Naive thymus-derived CD4-positive, alpha-beta T cell (primary cell): ENCODE data around the gene EYA4. TPM values are rescaled to one million over a fixed set of nuclear protein-coding genes. Genes with fewer than 3 reads are reported as not detected.

ENCODE experiments used
- ATAC-seq: fragments of 150-1000 bp; cut with Tn5 transposase; 2 replicates; pipeline ENCODE4 v1.10.0; 2021; ENCODE audit warnings: mild to moderate bottlenecking, moderate library complexity
- CTCF ChIA-PET: fragments of 350-600 bp; sonication (Branson Sonifier 250); formaldehyde crosslinking; loops from one replicate; lab custom pipeline; 2021; ENCODE audit warnings: antibody characterized with exemption; lab: Charles Lee
- POLR2A ChIA-PET: fragments of 350-600 bp; sonication (Branson Sonifier 250); formaldehyde crosslinking; loops from one replicate; lab custom pipeline; 2021; ENCODE audit warnings: antibody characterized with exemption, inconsistent platforms; lab: Charles Lee
- DNase-seq, 9 donors: peaks; one replicate each; pipeline versions ENCODE4 v3.0.0 to v3.0.0-alpha.2; 2020 to 2022; ENCODE audit warnings: mixed read lengths in 1 of 9
- H3K27ac ChIP-seq: one replicate; pipeline ENCODE4 v1.7.0; 2013; ENCODE audit warnings: mild to moderate bottlenecking, low read depth, low read length, moderate library complexity
- H3K27me3 ChIP-seq, 2 donors: one replicate each; pipeline ENCODE4 v1.7.0; 2013; ENCODE audit warnings: low read length in 2 of 2, mild to moderate bottlenecking in 2 of 2, moderate library complexity in 2 of 2; ENCODE audit not compliant: control insufficient read depth in 2 of 2, insufficient read depth in 2 of 2
- H3K36me3 ChIP-seq, 3 experiments: 1 replicate in 2 of 3; 2 replicates in 1 of 3; pipeline ENCODE4 v1.7.0; 2013; ENCODE audit warnings: low read length in 3 of 3, mild to moderate bottlenecking in 3 of 3, moderate library complexity in 1 of 3; ENCODE audit not compliant: insufficient read depth in 3 of 3, control insufficient read depth in 2 of 3
- H3K4me1 ChIP-seq, 2 donors: one replicate each; pipeline ENCODE4 v1.7.0; 2013; ENCODE audit warnings: low read length in 2 of 2, mild to moderate bottlenecking in 2 of 2, moderate library complexity in 1 of 2; ENCODE audit not compliant: control insufficient read depth in 2 of 2, insufficient read depth in 2 of 2
- H3K4me3 ChIP-seq: 2 replicates; pipeline ENCODE4 v1.7.0; 2013; ENCODE audit warnings: mild to moderate bottlenecking, low read length
- H3K9me3 ChIP-seq, 3 experiments: 1 replicate in 2 of 3; 2 replicates in 1 of 3; pipeline ENCODE4 v1.7.0; 2013; ENCODE audit warnings: low read length in 3 of 3; ENCODE audit not compliant: control insufficient read depth in 2 of 3
- H3K27ac Mint-ChIP-seq, 9 donors: one replicate each; pipeline ENCODE4 v1.8.0; 2020 to 2022; ENCODE audit warnings: mixed read lengths in 9 of 9, mild to moderate bottlenecking in 8 of 9, moderate library complexity in 5 of 9, inconsistent platforms in 2 of 9
- H3K27me3 Mint-ChIP-seq, 5 donors: one replicate each; pipeline ENCODE4 v1.8.0; 2021 to 2022; ENCODE audit warnings: mixed read lengths in 5 of 5, mild to moderate bottlenecking in 1 of 5
- H3K36me3 Mint-ChIP-seq, 5 donors: one replicate each; pipeline ENCODE4 v1.8.0; 2020 to 2022; ENCODE audit warnings: mixed read lengths in 5 of 5, mild to moderate bottlenecking in 3 of 5, inconsistent platforms in 1 of 5
- H3K4me1 Mint-ChIP-seq, 7 donors: one replicate each; pipeline ENCODE4 v1.8.0; 2020 to 2022; ENCODE audit warnings: mixed read lengths in 7 of 7, mild to moderate bottlenecking in 3 of 7, inconsistent platforms in 1 of 7
- H3K4me3 Mint-ChIP-seq, 10 donors: one replicate each; pipeline ENCODE4 v1.8.0; 2020 to 2022; ENCODE audit warnings: mild to moderate bottlenecking in 10 of 10, mixed read lengths in 10 of 10, moderate library complexity in 6 of 10, inconsistent platforms in 2 of 10
- H3K9me3 Mint-ChIP-seq, 11 donors: one replicate each; pipeline ENCODE4 v1.8.0; 2020 to 2022; ENCODE audit warnings: mixed read lengths in 11 of 11, mild to moderate bottlenecking in 4 of 11, inconsistent platforms in 1 of 11, moderate library complexity in 1 of 11
- intact Hi-C, 2 donors: fragments of 100-400 bp; cut with micrococcal nuclease; formaldehyde crosslinking; loops; one replicate each; pipeline ENCODE4 v1.15.1; 2023
- polyA plus RNA-seq, 2 donors: library from polyadenylated mRNA; unstranded; fragments of 300-500 nt; fragmentation: Illumina TruSeq; gene quantifications; one replicate each; pipeline ENCODE4 v1.2.3, GENCODE V29; 2021
- total RNA-seq, 6 experiments: library from RNA in 5 of 6; stranded (reverse) in 5 of 6; gene quantifications; 1 replicate in 5 of 6; 2 replicates in 1 of 6; pipeline ENCODE4 v1.2.3 and lab custom pipeline; 2021 to 2026

EYA4 gene
- total and polyA plus RNA-seq, 7 experiments from 2014 or later, result not detected

DNA sequence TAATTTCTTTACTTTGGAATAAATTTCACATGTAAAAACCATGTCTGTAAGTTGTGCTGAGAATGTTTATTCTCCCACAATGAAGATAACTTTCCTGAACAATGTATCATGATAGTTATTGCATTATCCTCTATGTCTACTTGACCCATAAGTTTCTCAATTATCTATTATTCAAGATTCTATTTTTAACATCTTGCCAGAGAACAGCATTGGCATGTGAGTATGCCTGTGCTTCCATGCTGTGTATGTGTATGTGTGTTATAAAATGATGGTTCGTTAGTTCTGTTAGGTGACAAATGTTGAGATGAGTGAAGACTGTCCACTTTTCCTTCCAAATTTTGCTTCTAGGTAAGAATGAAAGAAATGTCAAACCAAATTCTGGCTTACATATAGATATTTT is 111.9 kb downstream of the EYA4 start:
- ATAC-seq (no peak), DNase-seq (no peak)
- Mint-ChIP-seq H3K36me3 (no peaks in the 10 kb centered on the region), H3K27ac (no peak overlapping the region), H3K27me3 (no peaks in the 10 kb centered on the region), H3K4me3 (no peak overlapping the region), H3K4me1 (no peaks in the 10 kb centered on the region), H3K9me3 (peaks cover 0 to 3% (median 0%) of the 10 kb centered on the region in 11 donors)
- Histone ChIP-seq H3K27ac (no peak overlapping the region), H3K4me3 (no peak overlapping the region), H3K9me3 (no peaks in the 10 kb centered on the region), H3K27me3 (no peaks in the 10 kb centered on the region), H3K4me1 (no peaks in the 10 kb centered on the region), H3K36me3 (no peaks in the 10 kb centered on the region)
- POLR2A ChIA-PET, result no interaction called here
- intact Hi-C loops, result no loop called here
- CTCF ChIA-PET, result no interaction called here

DNA sequence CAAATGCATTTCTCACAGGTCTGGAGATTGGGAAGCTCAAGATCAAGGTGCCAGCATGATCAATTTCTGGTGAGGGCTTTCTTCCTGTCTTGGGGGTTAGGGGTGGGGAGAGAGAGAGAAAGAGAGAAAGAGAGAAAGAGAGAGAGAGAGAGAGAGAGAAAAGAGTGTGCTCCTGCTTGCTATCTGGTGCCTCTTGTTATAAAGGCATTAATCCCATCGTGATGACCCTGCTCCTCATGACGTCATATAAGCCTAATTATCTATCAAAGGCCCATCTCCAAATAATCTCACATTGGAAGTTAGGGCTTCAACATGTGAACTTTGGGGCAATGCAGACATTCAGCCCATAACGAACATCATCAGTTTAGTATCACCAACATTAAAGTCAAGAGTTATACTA is 114.8 kb downstream of the EYA4 start:
- H3K36me3 Mint-ChIP-seq, result no peaks in the 10 kb centered on the region
- no peaks in the 10 kb centered on the region for H3K4me1 Mint-ChIP-seq
- Histone ChIP-seq H3K4me3 (no peak overlapping the region), H3K27me3 (no peaks in the 10 kb centered on the region), H3K9me3 (no peaks in the 10 kb centered on the region), H3K4me1 (no peaks in the 10 kb centered on the region), H3K27ac (no peak overlapping the region), H3K36me3 (no peaks in the 10 kb centered on the region)
- H3K27ac Mint-ChIP-seq, result no peak overlapping the region
- DNase-seq (no peak), ATAC-seq (no peak)
- CTCF ChIA-PET, result no interaction called here
- POLR2A ChIA-PET, result no interaction called here
- H3K27me3 Mint-ChIP-seq, result no peaks in the 10 kb centered on the region
- intact Hi-C loops, result no loop called here
- no peak overlapping the region for H3K4me3 Mint-ChIP-seq
- peaks cover 0 to 6% (median 0%) of the 10 kb centered on the region in 11 donors for H3K9me3 Mint-ChIP-seq

DNA sequence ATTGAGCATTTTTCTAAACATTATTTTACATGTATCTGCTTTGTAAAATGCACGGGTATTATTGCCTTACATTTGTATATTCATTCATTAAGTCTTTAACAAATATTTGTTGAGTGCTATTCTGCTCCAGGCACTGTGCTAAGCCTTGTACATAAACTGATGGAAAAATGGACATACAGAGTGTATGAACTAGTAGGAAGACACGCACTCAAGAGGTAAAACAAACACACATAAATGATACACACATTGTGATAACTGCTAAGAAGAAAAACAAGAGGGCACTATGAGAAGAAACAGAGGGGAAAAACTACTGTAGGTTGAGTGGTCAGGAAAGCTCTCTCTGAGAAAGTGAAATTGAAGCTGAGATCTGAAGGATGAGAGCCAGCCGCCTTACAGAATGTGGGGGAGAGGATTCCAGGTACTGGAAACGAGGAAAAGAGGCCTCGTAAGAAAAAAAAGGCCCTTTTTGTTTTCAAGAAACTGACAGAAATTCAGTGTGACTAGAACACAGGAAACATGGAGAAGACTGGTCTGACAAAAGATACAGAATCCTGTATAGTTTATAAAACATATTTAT is 117.5 kb downstream of the EYA4 start:
- no peak for DNase-seq
- no peaks in the 10 kb centered on the region for H3K4me1 Mint-ChIP-seq
- H3K27me3 Mint-ChIP-seq, result no peaks in the 10 kb centered on the region
- Histone ChIP-seq H3K27ac (no peak overlapping the region), H3K9me3 (no peaks in the 10 kb centered on the region), H3K27me3 (no peaks in the 10 kb centered on the region), H3K4me3 (no peak overlapping the region), H3K4me1 (no peaks in the 10 kb centered on the region), H3K36me3 (no peaks in the 10 kb centered on the region)
- CTCF ChIA-PET, result no interaction called here
- POLR2A ChIA-PET, result no interaction called here
- no peaks in the 10 kb centered on the region for H3K36me3 Mint-ChIP-seq
- intact Hi-C loops, result no loop called here
- H3K4me3 Mint-ChIP-seq, result no peak overlapping the region
- H3K9me3 Mint-ChIP-seq, result peaks cover 0 to 7% (median 0%) of the 10 kb centered on the region in 11 donors
- no peak overlapping the region for H3K27ac Mint-ChIP-seq
- ATAC-seq, result no peak

DNA sequence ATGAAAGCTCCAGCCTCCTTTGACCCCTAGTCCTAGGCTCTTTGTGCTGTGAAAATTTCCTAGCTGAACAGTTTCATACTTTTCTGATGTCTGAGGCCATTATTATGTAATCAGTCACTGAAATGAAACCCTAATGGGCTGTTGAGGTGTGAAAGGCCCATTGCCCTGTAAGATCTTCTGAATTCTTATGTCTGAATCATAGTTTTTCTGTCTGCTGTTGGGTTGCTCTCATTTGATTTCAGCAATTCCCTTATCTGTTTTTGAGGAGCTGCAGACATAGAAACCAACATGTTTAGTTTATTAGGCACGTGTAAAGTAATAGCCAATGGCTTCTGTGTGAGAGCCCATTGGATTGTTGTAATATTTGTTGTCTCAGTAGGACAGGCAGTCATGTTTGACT is 118.1 kb downstream of the EYA4 start:
- H3K9me3 Mint-ChIP-seq, result peaks cover 0 to 7% (median 0%) of the 10 kb centered on the region in 11 donors
- H3K4me3 Mint-ChIP-seq, result no peak overlapping the region
- Histone ChIP-seq H3K9me3 (no peaks in the 10 kb centered on the region), H3K36me3 (no peaks in the 10 kb centered on the region), H3K4me3 (no peak overlapping the region), H3K27me3 (no peaks in the 10 kb centered on the region), H3K4me1 (no peaks in the 10 kb centered on the region), H3K27ac (no peak overlapping the region)
- H3K4me1 Mint-ChIP-seq, result no peaks in the 10 kb centered on the region
- peaks cover 0 to 4% (median 0%) of the 10 kb centered on the region in 5 donors for H3K27me3 Mint-ChIP-seq
- intact Hi-C loops, result no loop called here
- no peaks in the 10 kb centered on the region for H3K36me3 Mint-ChIP-seq
- ATAC-seq, result no peak
- H3K27ac Mint-ChIP-seq, result no peak overlapping the region
- CTCF ChIA-PET, result interaction anchor here (0.6 kb wide), 1 partner anchor 36 kb away, joined by 4 read pairs; no protein-coding TSS in a partner anchor
- POLR2A ChIA-PET, result no interaction called here
- no peak for DNase-seq

DNA sequence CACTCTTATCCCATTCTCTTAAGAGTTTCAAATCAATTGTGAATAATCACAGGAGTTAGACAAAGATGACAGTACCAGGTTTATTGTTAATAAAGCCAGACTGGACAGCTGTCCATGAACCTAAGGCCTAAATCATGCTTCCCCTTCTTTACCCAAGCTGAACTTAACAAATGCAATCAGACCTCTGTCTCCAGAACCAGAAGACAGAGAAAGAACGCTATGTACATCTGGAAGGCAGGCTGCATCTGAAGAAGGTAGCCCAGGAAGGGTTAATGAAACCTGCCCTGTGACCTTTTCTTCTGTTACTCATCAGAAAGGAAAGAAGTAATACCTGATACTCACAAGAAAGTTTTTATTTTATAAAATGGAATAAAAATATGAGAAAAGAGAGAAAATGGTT is 118.6 kb downstream of the EYA4 start:
- Mint-ChIP-seq H3K27me3 (peaks cover 0 to 4% (median 0%) of the 10 kb centered on the region in 5 donors), H3K4me1 (no peaks in the 10 kb centered on the region), H3K27ac (no peak overlapping the region), H3K9me3 (peaks cover 0 to 7% (median 0%) of the 10 kb centered on the region in 11 donors), H3K4me3 (no peak overlapping the region), H3K36me3 (no peaks in the 10 kb centered on the region)
- H3K4me3 ChIP-seq, result no peak overlapping the region
- H3K27me3 ChIP-seq, result no peaks in the 10 kb centered on the region
- DNase-seq, result no peak
- no peak overlapping the region for H3K27ac ChIP-seq
- H3K36me3 ChIP-seq, result no peaks in the 10 kb centered on the region
- no peak for ATAC-seq
- ChIA-PET CTCF (interaction anchor here (0.6 kb wide), 1 partner anchor 37 kb away, joined by 4 read pairs; no protein-coding TSS in a partner anchor), POLR2A (no interaction called here)
- intact Hi-C loops, result no loop called here
- no peaks in the 10 kb centered on the region for H3K4me1 ChIP-seq
- no peaks in the 10 kb centered on the region for H3K9me3 ChIP-seq

DNA sequence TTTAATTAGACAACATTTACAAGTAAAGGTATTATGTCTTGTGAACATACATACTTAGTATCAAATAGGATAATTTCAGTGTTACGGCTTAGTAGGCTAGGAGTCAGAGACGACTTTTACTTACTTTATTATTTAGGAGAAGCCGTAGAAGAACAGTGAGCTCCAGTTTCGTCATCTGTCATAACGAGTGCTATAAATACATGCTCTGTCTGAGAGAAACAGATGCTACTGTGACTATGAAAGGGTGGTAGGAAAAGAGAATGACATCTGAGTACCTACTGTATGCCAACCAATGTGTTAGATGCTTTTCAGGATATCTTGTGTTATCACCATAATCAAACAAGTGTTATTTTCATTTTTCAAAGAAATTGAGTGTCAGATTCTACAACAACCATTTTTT is 119.0 kb downstream of the EYA4 start:
- H3K4me1 Mint-ChIP-seq, result no peaks in the 10 kb centered on the region
- intact Hi-C loops, result no loop called here
- no peaks in the 10 kb centered on the region for H3K9me3 ChIP-seq
- ChIA-PET POLR2A (no interaction called here), CTCF (no interaction called here)
- no peaks in the 10 kb centered on the region for H3K27me3 ChIP-seq
- no peak overlapping the region for H3K27ac ChIP-seq
- no peak for ATAC-seq
- H3K36me3 Mint-ChIP-seq, result no peaks in the 10 kb centered on the region
- H3K4me3 ChIP-seq, result no peak overlapping the region
- H3K36me3 ChIP-seq, result no peaks in the 10 kb centered on the region
- no peak overlapping the region for H3K27ac Mint-ChIP-seq
- H3K4me1 ChIP-seq, result no peaks in the 10 kb centered on the region
- peaks cover 0 to 7% (median 0%) of the 10 kb centered on the region in 11 donors for H3K9me3 Mint-ChIP-seq
- DNase-seq, result no peak
- peaks cover 0 to 4% (median 0%) of the 10 kb centered on the region in 5 donors for H3K27me3 Mint-ChIP-seq
- H3K4me3 Mint-ChIP-seq, result no peak overlapping the region

DNA sequence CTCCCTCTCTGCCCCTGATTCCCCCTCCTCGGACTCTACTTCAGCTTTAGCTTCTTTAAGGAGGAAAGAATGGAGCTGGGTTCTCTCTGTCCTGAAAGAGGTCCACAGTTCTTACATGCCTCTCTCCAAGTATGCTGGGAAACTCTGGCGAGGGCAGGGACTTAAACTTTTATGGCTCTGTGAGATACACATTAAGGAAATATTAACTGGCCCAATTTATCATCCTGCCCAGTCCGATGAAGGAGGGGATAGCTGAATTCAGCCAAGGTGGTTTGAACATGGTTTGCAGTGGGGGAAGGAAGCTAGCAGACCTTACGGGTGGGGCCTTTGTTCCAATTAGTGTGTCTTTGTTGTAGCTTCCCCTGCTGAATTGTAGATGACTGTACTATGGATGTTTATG is 121.7 kb downstream of the EYA4 start:
- POLR2A ChIA-PET, result no interaction called here

More for the DNA sequence above, 121.7 kb downstream of the EYA4 start:
- Histone ChIP-seq H3K27ac (no peak overlapping the region), H3K4me3 (no peak overlapping the region), H3K4me1 (no peaks in the 10 kb centered on the region), H3K36me3 (no peaks in the 10 kb centered on the region), H3K27me3 (no peaks in the 10 kb centered on the region), H3K9me3 (no peaks in the 10 kb centered on the region)
- Mint-ChIP-seq H3K27me3 (peaks cover 0 to 4% (median 0%) of the 10 kb centered on the region in 5 donors), H3K4me3 (no peak overlapping the region), H3K27ac (no peak overlapping the region), H3K9me3 (peaks cover 0 to 7% (median 0%) of the 10 kb centered on the region in 11 donors), H3K4me1 (no peaks in the 10 kb centered on the region), H3K36me3 (no peaks in the 10 kb centered on the region)
- CTCF ChIA-PET, result no interaction called here
- no peak for DNase-seq
- intact Hi-C loops, result no loop called here
- ATAC-seq, result no peak
